Body of pancreas (tissue), 4 donors: Measurements from ENCODE around the gene PSEN1. TPM values are rescaled to one million over a fixed set of nuclear protein-coding genes. Genes with fewer than 3 reads are reported as not detected.

Experiments used
- ATAC-seq: fragments of 150-250 bp; one replicate; pipeline ENCODE4 v1.9.1; 2016
- DNase-seq, 4 donors: peaks; one replicate each; pipeline ENCODE4 v3.0.0-alpha.2; 2019
- H3K27ac ChIP-seq, 4 donors: fragments of 200-600 bp; sonication (generic); 1 replicate in 3 of 4; 2 replicates in 1 of 4; pipeline versions ENCODE4 v1.5.1 to v1.6.1; 2016 to 2019; ENCODE audit warnings: mild to moderate bottlenecking in 1 of 4, mixed read lengths in 1 of 4, moderate library complexity in 1 of 4
- H3K27me3 ChIP-seq, 2 donors: fragments of 200-600 bp; sonication (generic); one replicate each; pipeline ENCODE4 v1.6.0; 2016; ENCODE audit warnings: mild to moderate bottlenecking in 1 of 2
- H3K36me3 ChIP-seq, 2 donors: fragments of 200-600 bp; sonication (generic); replicated peaks in 1 of 2; 2 replicates each; pipeline ENCODE4 v1.5.1; 2016; ENCODE audit warnings: low read depth in 2 of 2; ENCODE audit not compliant: insufficient read depth in 1 of 2
- H3K4me1 ChIP-seq: fragments of 200-600 bp; sonication (generic); one replicate; pipeline ENCODE4 v1.6.0; 2016
- H3K4me3 ChIP-seq, 2 donors: fragments of 200-600 bp; sonication (generic); 1 replicate in 1 of 2; 2 replicates in 1 of 2; pipeline ENCODE4 v1.5.1; 2016 to 2019
- H3K9me3 ChIP-seq, 3 donors: fragments of 200-600 bp; sonication (generic); 1 replicate in 2 of 3; 2 replicates in 1 of 3; pipeline ENCODE4 v1.5.1; 2016
- CTCF ChIP-seq, 7 experiments: fragments of 450-650 bp in 4 of 7; fragments of 200-600 bp in 3 of 7; sonication (generic) in 3 of 7; IDR thresholded peaks; one replicate each; pipeline ENCODE4 v1.5.1; 2016 to 2019; ENCODE audit warnings: antibody characterized with exemption in 7 of 7
- POLR2A ChIP-seq, 3 donors: fragments of 450-650 bp; IDR thresholded peaks; one replicate each; pipeline ENCODE4 v1.6.1; 2016; ENCODE audit warnings: antibody characterized with exemption in 3 of 3, mild to moderate bottlenecking in 2 of 3
- WGBS, 2 donors: methylation state at CpG; one replicate each; pipeline ENCODE4 v1.1.5; 2017; 5-methylcytosine and 5-hydroxymethylcytosine counted together
- intact Hi-C: fragments of 100-400 bp; cut with DNase I; formaldehyde crosslinking; loops from one replicate; pipeline ENCODE4 v1.15.1; 2023
- total RNA-seq, 2 donors: library from RNA; depleted of rRNA; stranded (reverse); fragments of >200 nt; gene quantifications; one replicate each; pipeline ENCODE4 v1.1.0, GENCODE V29; 2016

PSEN1 gene
- total RNA-seq, 2 donors from 2014 or later: 14.2 to 21.8 TPM

- ATAC-seq (no peak), DNase-seq (no peak)
- H3K36me3 ChIP-seq: no peaks in the 10 kb centered on the region
Observed at GRCh38 chr14:73253721-73254120, 117.4 kb downstream of the PSEN1 start.

GRCh38 chr14:73254247-73255004, 118.1 kb downstream of the PSEN1 start:
- no peaks in the 10 kb centered on the region for H3K9me3 ChIP-seq
- WGBS, 2 donors: 76 to 83% methylated on average over 8 to 24 of the region's 28 CpGs
- DNase-seq (no peak), ATAC-seq (no peak)
- H3K36me3 ChIP-seq: no peaks in the 10 kb centered on the region
- no peak overlapping the region for H3K4me3 ChIP-seq
- H3K27ac ChIP-seq: no peak overlapping the region
- H3K4me1 ChIP-seq: no peaks in the 10 kb centered on the region
- intact Hi-C loops: no loop called here
- no peaks in the 10 kb centered on the region for H3K27me3 ChIP-seq
- TF ChIP-seq POLR2A (IDR thresholded peaks at IDR 0.05) (no peak), CTCF (IDR thresholded peaks at IDR 0.05) (no peak)

More at GRCh38 chr14:73253721-73254120, 117.4 kb downstream of the PSEN1 start:
- Histone ChIP-seq H3K27me3 (no peaks in the 10 kb centered on the region), H3K4me1 (no peaks in the 10 kb centered on the region), H3K27ac (no peak overlapping the region), H3K4me3 (no peak overlapping the region), H3K9me3 (no peaks in the 10 kb centered on the region)
- intact Hi-C loops: no loop called here
- WGBS, 2 donors: 84 to 87% methylated on average over 7 to 12 of the region's 12 CpGs
- TF ChIP-seq CTCF (IDR thresholded peaks at IDR 0.05): no peak
- TF ChIP-seq POLR2A (IDR thresholded peaks at IDR 0.05): no peak

GRCh38 chr14:73255005-73255400, 118.7 kb downstream of the PSEN1 start:
- Histone ChIP-seq H3K4me1 (no peaks in the 10 kb centered on the region), H3K36me3 (no peaks in the 10 kb centered on the region), H3K4me3 (no peak overlapping the region), H3K27ac (no peak overlapping the region), H3K27me3 (no peaks in the 10 kb centered on the region), H3K9me3 (no peaks in the 10 kb centered on the region)
- intact Hi-C loops: no loop called here
- DNase-seq (no peak), ATAC-seq (no peak)
- TF ChIP-seq CTCF (IDR thresholded peaks at IDR 0.05) (no peak), POLR2A (IDR thresholded peaks at IDR 0.05) (no peak)
- 87 to 92% methylated on average over 4 to 5 of the region's 6 CpGs for WGBS, 2 donors

- 59 to 64% methylated on average over 6 to 9 of the region's 9 CpGs for WGBS, 2 donors
- Histone ChIP-seq H3K27me3 (no peaks in the 10 kb centered on the region), H3K36me3 (no peaks in the 10 kb centered on the region), H3K27ac (no peak overlapping the region), H3K4me1 (no peaks in the 10 kb centered on the region), H3K9me3 (no peaks in the 10 kb centered on the region), H3K4me3 (no peak overlapping the region)
- intact Hi-C loops: no loop called here
- DNase-seq (no peak), ATAC-seq (no peak)
- TF ChIP-seq CTCF (IDR thresholded peaks at IDR 0.05): no peak
- TF ChIP-seq POLR2A (IDR thresholded peaks at IDR 0.05): no peak
Observed at GRCh38 chr14:73255693-73256225, 119.5 kb downstream of the PSEN1 start.

- no peak for ATAC-seq
- WGBS, 2 donors: 78 to 82% methylated on average over 4 of the region's 4 CpGs
- intact Hi-C loops: no loop called here
- TF ChIP-seq CTCF (IDR thresholded peaks at IDR 0.05) (no peak), POLR2A (IDR thresholded peaks at IDR 0.05) (no peak)
- Histone ChIP-seq H3K36me3 (no peaks in the 10 kb centered on the region), H3K27me3 (no peaks in the 10 kb centered on the region), H3K27ac (no peak overlapping the region), H3K9me3 (no peaks in the 10 kb centered on the region), H3K4me1 (no peaks in the 10 kb centered on the region), H3K4me3 (no peak overlapping the region)
- no peak for DNase-seq
Observed at GRCh38 chr14:73258076-73258475, 121.8 kb downstream of the PSEN1 start.
